GM18511 (cell line): Measurements from ENCODE around the gene SYMPK.
"Not testable (repeated sequence)": the region's sequence is repeated elsewhere in the genome, so short reads cannot be mapped to it uniquely, and the experiment has no call there.

ENCODE experiments used
- ATAC-seq: cut with Tn5 transposase; IDR thresholded peaks from one replicate; pipeline ENCODE4 v1.9.1; 2021; ENCODE audit warnings: mild to moderate bottlenecking, moderate library complexity; ENCODE audit not compliant: unreplicated experiment

SYMPK gene

GRCh38 chr19:45870798-45871197 is 7.9 kb upstream of the SYMPK start:
- ATAC-seq = no peak

GRCh38 chr19:45867241-45867640 is 4.3 kb upstream of the SYMPK start:
- not testable (repeated sequence) for ATAC-seq

GRCh38 chr19:45866400-45867176 is 3.6 kb upstream of the SYMPK start:
- ATAC-seq = no peak

- no peak for ATAC-seq
Observed at GRCh38 chr19:45865269-45865948, 2.5 kb upstream of the SYMPK start.

- ATAC-seq = no peak
Observed at GRCh38 chr19:45864629-45865082, 1.7 kb upstream of the SYMPK start.

GRCh38 chr19:45863840-45864628 is 1.1 kb upstream of the SYMPK start, which contains the start of gene FOXA3:
Gene FOXA3 (plus strand): TSS chr19:45864326. CDS start chr19:45864457, 131 bp downstream.
- ATAC-seq = no peak

GRCh38 chr19:45863335-45863839 is 440 bp upstream of the SYMPK start:
- no peak for ATAC-seq

- no peak for ATAC-seq
Observed at GRCh38 chr19:45862271-45862563, 730 bp downstream of the SYMPK start.

GRCh38 chr19:45860359-45861259 is 2.3 kb downstream of the SYMPK start:
- ATAC-seq = no peak

GRCh38 chr19:45854167-45854778 is 8.7 kb downstream of the SYMPK start:
- ATAC-seq = no peak

GRCh38 chr19:45852983-45853382 is 10.0 kb downstream of the SYMPK start:
- no peak for ATAC-seq

- ATAC-seq = no peak
Observed at GRCh38 chr19:45852145-45852750, 10.7 kb downstream of the SYMPK start.

- ATAC-seq = no peak
Observed at GRCh38 chr19:45848922-45849321, 14.0 kb downstream of the SYMPK start.

- ATAC-seq = no peak
Observed at GRCh38 chr19:45847663-45848062, 15.3 kb downstream of the SYMPK start.

- ATAC-seq = no peak
Observed at GRCh38 chr19:45842198-45842597, 20.7 kb downstream of the SYMPK start.

GRCh38 chr19:45834970-45835369 is 28.0 kb downstream of the SYMPK start:
- no peak for ATAC-seq

GRCh38 chr19:45828945-45829344 is 34.0 kb downstream of the SYMPK start:
- ATAC-seq = no peak

- no peak for ATAC-seq
Observed at GRCh38 chr19:45828523-45828922, 34.4 kb downstream of the SYMPK start.

GRCh38 chr19:45827459-45828093 is 35.4 kb downstream of the SYMPK start:
- no peak for ATAC-seq
